ENCODE data around the gene SIDT2.

DNA sequence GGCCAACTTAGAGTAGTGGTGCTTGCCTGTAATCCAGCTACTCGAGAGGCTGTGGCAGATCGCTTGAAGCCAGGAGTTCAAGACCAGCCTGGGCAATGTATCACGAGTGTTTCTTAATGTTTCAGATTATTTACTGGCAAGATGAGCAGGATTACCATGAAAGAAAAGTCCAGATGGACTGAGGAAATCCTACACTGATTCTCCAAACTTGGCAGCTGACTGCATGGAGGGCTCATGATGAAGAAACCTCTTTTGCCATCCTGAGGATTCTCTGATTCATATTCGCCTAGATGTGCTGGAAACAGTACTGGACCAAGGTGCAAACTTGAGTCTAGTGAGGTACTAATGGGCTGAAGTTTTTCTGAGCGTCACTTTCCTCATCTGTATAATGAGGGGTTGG is 2.8 kb upstream of the SIDT2 start:
- TF ChIP-seq SIN3A (IDR thresholded peaks at IDR 0.05; ENCODE audit: borderline replicate concordance, insufficient read depth, low read depth, low read length) (no peak), POLR2AphosphoS5 (IDR thresholded peaks at IDR 0.05; ENCODE audit: low read depth, low read length) (no peak)
- TF ChIP-seq, protein P1, sequence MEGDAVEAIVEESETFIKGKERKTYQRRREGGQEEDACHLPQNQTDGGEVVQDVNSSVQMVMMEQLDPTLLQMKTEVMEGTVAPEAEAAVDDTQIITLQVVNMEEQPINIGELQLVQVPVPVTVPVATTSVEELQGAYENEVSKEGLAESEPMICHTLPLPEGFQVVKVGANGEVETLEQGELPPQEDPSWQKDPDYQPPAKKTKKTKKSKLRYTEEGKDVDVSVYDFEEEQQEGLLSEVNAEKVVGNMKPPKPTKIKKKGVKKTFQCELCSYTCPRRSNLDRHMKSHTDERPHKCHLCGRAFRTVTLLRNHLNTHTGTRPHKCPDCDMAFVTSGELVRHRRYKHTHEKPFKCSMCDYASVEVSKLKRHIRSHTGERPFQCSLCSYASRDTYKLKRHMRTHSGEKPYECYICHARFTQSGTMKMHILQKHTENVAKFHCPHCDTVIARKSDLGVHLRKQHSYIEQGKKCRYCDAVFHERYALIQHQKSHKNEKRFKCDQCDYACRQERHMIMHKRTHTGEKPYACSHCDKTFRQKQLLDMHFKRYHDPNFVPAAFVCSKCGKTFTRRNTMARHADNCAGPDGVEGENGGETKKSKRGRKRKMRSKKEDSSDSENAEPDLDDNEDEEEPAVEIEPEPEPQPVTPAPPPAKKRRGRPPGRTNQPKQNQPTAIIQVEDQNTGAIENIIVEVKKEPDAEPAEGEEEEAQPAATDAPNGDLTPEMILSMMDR (IDR thresholded peaks at IDR 0.05), result no peak
- TF ChIP-seq, protein P2, sequence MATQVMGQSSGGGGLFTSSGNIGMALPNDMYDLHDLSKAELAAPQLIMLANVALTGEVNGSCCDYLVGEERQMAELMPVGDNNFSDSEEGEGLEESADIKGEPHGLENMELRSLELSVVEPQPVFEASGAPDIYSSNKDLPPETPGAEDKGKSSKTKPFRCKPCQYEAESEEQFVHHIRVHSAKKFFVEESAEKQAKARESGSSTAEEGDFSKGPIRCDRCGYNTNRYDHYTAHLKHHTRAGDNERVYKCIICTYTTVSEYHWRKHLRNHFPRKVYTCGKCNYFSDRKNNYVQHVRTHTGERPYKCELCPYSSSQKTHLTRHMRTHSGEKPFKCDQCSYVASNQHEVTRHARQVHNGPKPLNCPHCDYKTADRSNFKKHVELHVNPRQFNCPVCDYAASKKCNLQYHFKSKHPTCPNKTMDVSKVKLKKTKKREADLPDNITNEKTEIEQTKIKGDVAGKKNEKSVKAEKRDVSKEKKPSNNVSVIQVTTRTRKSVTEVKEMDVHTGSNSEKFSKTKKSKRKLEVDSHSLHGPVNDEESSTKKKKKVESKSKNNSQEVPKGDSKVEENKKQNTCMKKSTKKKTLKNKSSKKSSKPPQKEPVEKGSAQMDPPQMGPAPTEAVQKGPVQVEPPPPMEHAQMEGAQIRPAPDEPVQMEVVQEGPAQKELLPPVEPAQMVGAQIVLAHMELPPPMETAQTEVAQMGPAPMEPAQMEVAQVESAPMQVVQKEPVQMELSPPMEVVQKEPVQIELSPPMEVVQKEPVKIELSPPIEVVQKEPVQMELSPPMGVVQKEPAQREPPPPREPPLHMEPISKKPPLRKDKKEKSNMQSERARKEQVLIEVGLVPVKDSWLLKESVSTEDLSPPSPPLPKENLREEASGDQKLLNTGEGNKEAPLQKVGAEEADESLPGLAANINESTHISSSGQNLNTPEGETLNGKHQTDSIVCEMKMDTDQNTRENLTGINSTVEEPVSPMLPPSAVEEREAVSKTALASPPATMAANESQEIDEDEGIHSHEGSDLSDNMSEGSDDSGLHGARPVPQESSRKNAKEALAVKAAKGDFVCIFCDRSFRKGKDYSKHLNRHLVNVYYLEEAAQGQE (IDR thresholded peaks at IDR 0.05; ENCODE audit: insufficient read depth in 1 of 2, low read depth in 2 of 2, low read length in 1 of 2), result no peak

Measured in Panc1 (cell line).